ENCODE data around the gene LAMA2.

DNA sequence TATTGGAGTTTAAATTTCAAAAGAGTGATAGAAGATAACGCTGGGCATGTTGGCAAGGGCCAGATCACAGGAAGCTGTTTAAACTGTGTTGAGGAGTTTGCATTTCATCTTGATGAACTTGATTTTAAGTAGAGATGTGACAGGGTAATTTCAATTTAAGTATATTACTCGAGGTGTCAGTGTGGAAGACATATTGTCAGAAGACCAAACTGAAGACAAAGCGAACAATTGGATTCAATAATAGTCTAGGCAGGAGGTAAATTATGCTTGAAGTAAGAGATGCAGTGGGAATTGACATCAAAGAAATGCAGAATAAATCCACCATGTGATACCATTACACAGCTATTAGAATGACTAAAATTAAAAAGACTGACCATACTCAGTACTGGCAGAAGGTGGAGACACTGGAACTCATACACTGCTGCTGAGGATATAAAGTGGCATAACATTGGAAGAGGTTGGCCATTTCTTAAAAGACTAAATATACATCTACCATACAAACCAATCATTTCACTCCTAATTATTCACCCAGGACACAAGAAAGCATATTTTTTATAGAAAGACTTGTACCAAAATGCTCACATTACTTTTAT is 586.2 kb downstream of the LAMA2 start:
- TF ChIP-seq GTF2F1 (IDR thresholded peaks at IDR 0.05; ENCODE audit: borderline replicate concordance, low read depth, low read length) = no peak
- no peak for TF ChIP-seq EP300 (IDR thresholded peaks at IDR 0.05; ENCODE audit: borderline replicate concordance in 1 of 2, low read depth in 2 of 2, low read length in 2 of 2)
- no peak for TF ChIP-seq BRCA1 (IDR thresholded peaks at IDR 0.05; ENCODE audit: low read depth, low read length)
- no peak for TF ChIP-seq RFX5 (IDR thresholded peaks at IDR 0.05; ENCODE audit: borderline replicate concordance, low read depth, low read length)
- TF ChIP-seq, protein P1, sequence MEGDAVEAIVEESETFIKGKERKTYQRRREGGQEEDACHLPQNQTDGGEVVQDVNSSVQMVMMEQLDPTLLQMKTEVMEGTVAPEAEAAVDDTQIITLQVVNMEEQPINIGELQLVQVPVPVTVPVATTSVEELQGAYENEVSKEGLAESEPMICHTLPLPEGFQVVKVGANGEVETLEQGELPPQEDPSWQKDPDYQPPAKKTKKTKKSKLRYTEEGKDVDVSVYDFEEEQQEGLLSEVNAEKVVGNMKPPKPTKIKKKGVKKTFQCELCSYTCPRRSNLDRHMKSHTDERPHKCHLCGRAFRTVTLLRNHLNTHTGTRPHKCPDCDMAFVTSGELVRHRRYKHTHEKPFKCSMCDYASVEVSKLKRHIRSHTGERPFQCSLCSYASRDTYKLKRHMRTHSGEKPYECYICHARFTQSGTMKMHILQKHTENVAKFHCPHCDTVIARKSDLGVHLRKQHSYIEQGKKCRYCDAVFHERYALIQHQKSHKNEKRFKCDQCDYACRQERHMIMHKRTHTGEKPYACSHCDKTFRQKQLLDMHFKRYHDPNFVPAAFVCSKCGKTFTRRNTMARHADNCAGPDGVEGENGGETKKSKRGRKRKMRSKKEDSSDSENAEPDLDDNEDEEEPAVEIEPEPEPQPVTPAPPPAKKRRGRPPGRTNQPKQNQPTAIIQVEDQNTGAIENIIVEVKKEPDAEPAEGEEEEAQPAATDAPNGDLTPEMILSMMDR (IDR thresholded peaks at IDR 0.05; ENCODE audit: control extremely low read depth in 1 of 3, insufficient read depth in 1 of 3, low read depth in 1 of 3, low read length in 3 of 3) = no peak
- TF ChIP-seq TEAD4 (IDR thresholded peaks at IDR 0.05; ENCODE audit: low read depth, low read length) = no peak
